ENCODE results near the gene GAK. TPM values are rescaled to one million over a fixed set of nuclear protein-coding genes. Genes with fewer than 3 reads are reported as not detected.
"Not testable (repeated sequence)": the region's sequence is repeated elsewhere in the genome, so short reads cannot be mapped to it uniquely, and the experiment has no call there.

Gene GAK
- total RNA-seq, 3 donors from 2014 or later (not counting 1 experiment from before 2014, with no cell fraction given), result 349 to 358 (median 349) TPM

GRCh38 chr4:929096-929765 is 2.9 kb downstream of the GAK start:
- ATAC-seq (no peak), DNase-seq (no peak)
- Mint-ChIP-seq H3K9me3 (no peaks in the 10 kb centered on the region), H3K27me3 (ENCODE audit: low read depth in 2 of 2) (no peaks in the 10 kb centered on the region), H3K4me3 (peak overlapping the region; percentile 25), H3K36me3 (no peaks in the 10 kb centered on the region), H3K27ac (peak overlapping the region; percentile 89 to 95), H3K4me1 (peaks cover 49 to 61% of the 10 kb centered on the region in 2 donors)
- intact Hi-C loops (cut with micrococcal nuclease), result no loop called here
- Histone ChIP-seq H3K4me1 (ENCODE audit: control insufficient read depth, insufficient read depth, low read length) (peaks cover 67% of the 10 kb centered on the region), H3K27ac (ENCODE audit: low read length) (no peak overlapping the region), H3K9me3 (ENCODE audit: control insufficient read depth, insufficient read depth, low read length) (no peaks in the 10 kb centered on the region), H3K36me3 (ENCODE audit: control insufficient read depth, insufficient read depth, low read length) (peaks cover 5% of the 10 kb centered on the region), H3K4me3 (ENCODE audit: low read length) (no peak overlapping the region), H3K27me3 (ENCODE audit: control insufficient read depth, insufficient read depth, low read length) (no peaks in the 10 kb centered on the region)
- TF ChIP-seq CTCF (IDR thresholded peaks at IDR 0.05), result no peak
- 96% methylated on average over 16 of the region's 17 CpGs for WGBS (ENCODE audit: insufficient coverage)

GRCh38 chr4:927566-927965 is 4.5 kb downstream of the GAK start:
- ATAC-seq, result not testable (repeated sequence)
- 98% methylated on average over 21 of the region's 21 CpGs for WGBS (ENCODE audit: insufficient coverage)

GRCh38 chr4:926538-926937 is 5.6 kb downstream of the GAK start:
- WGBS (ENCODE audit: insufficient coverage), result 97% methylated on average over 11 of the region's 17 CpGs
- DNase-seq, result no peak
- intact Hi-C loops (cut with micrococcal nuclease), result no loop called here
- H3K9me3 ChIP-seq (ENCODE audit: control insufficient read depth, insufficient read depth, low read length), result no peaks in the 10 kb centered on the region
- no peak for ATAC-seq
- Mint-ChIP-seq H3K9me3 (no peaks in the 10 kb centered on the region), H3K4me1 (peaks cover 56 to 66% of the 10 kb centered on the region in 2 donors), H3K27me3 (ENCODE audit: low read depth in 2 of 2) (no peaks in the 10 kb centered on the region), H3K4me3 (peak overlapping the region; percentile 15), H3K27ac (peak overlapping the region; percentile 82 to 84), H3K36me3 (no peaks in the 10 kb centered on the region)
- no peak for TF ChIP-seq CTCF (IDR thresholded peaks at IDR 0.05)
- H3K4me1 ChIP-seq (ENCODE audit: control insufficient read depth, insufficient read depth, low read length), result peaks cover 76% of the 10 kb centered on the region
- H3K27ac ChIP-seq (ENCODE audit: low read length), result no peak overlapping the region
- H3K27me3 ChIP-seq (ENCODE audit: control insufficient read depth, insufficient read depth, low read length), result no peaks in the 10 kb centered on the region
- no peak overlapping the region for H3K4me3 ChIP-seq (ENCODE audit: low read length)
- peaks cover 5% of the 10 kb centered on the region for H3K36me3 ChIP-seq (ENCODE audit: control insufficient read depth, insufficient read depth, low read length)

More at GRCh38 chr4:927566-927965, 4.5 kb downstream of the GAK start:
- H3K36me3 ChIP-seq (ENCODE audit: control insufficient read depth, insufficient read depth, low read length); H3K27me3 ChIP-seq (ENCODE audit: control insufficient read depth, insufficient read depth, low read length); H3K27ac ChIP-seq (ENCODE audit: low read length); H3K9me3 Mint-ChIP-seq; H3K4me3 ChIP-seq (ENCODE audit: low read length); H3K36me3 Mint-ChIP-seq; H3K27me3 Mint-ChIP-seq (ENCODE audit: low read depth in 2 of 2); DNase-seq; H3K9me3 ChIP-seq (ENCODE audit: control insufficient read depth, insufficient read depth, low read length); intact Hi-C loops (cut with micrococcal nuclease); H3K27ac Mint-ChIP-seq: not testable (repeated sequence)
- Mint-ChIP-seq H3K4me1 (peaks cover 52 to 63% of the 10 kb centered on the region in 2 donors), H3K4me3 (peak overlapping the region; percentile 9)
- H3K4me1 ChIP-seq (ENCODE audit: control insufficient read depth, insufficient read depth, low read length), result peaks cover 69% of the 10 kb centered on the region

GRCh38 chr4:925771-926500 is 6.2 kb downstream of the GAK start:
- Mint-ChIP-seq H3K27me3 (ENCODE audit: low read depth in 2 of 2) (no peaks in the 10 kb centered on the region), H3K9me3 (no peaks in the 10 kb centered on the region), H3K27ac (peak overlapping the region; percentile 82 to 84), H3K4me3 (peak overlapping the region; percentile 15), H3K4me1 (peaks cover 56 to 66% of the 10 kb centered on the region in 2 donors), H3K36me3 (no peaks in the 10 kb centered on the region)
- no peak for DNase-seq
- no peak for ATAC-seq
- H3K4me1 ChIP-seq (ENCODE audit: control insufficient read depth, insufficient read depth, low read length), result peaks cover 73% of the 10 kb centered on the region
- peaks cover 5% of the 10 kb centered on the region for H3K36me3 ChIP-seq (ENCODE audit: control insufficient read depth, insufficient read depth, low read length)
- H3K27ac ChIP-seq (ENCODE audit: low read length), result no peak overlapping the region
- intact Hi-C loops (cut with micrococcal nuclease), result no loop called here
- 92% methylated on average over 26 of the region's 26 CpGs for WGBS (ENCODE audit: insufficient coverage)
- no peaks in the 10 kb centered on the region for H3K27me3 ChIP-seq (ENCODE audit: control insufficient read depth, insufficient read depth, low read length)
- no peaks in the 10 kb centered on the region for H3K9me3 ChIP-seq (ENCODE audit: control insufficient read depth, insufficient read depth, low read length)
- H3K4me3 ChIP-seq (ENCODE audit: low read length), result no peak overlapping the region
- TF ChIP-seq CTCF (IDR thresholded peaks at IDR 0.05), result no peak

Data from natural killer cell (primary cell).